WTC11 (cell line): ENCODE results near the gene ST6GAL1. TPM values are rescaled to one million over a fixed set of nuclear protein-coding genes. Genes with fewer than 3 reads are reported as not detected.

Experiments
- ATAC-seq: fragments of 200-7000 bp; cut with Tn5 transposase; 2 replicates; pipeline ENCODE4 v1.10.0; 2021; ENCODE audit warnings: mild to moderate bottlenecking, moderate library complexity
- CTCF ChIA-PET: fragments of 300-600 bp; sonication (Branson Sonifier 250); formaldehyde crosslinking; loops from one replicate; lab custom pipeline; 2021; ENCODE audit warnings: antibody characterized with exemption; lab: Charles Lee
- POLR2A ChIA-PET: fragments of 350-600 bp; sonication (Branson Sonifier 250); formaldehyde crosslinking; loops from one replicate; lab custom pipeline; 2021; ENCODE audit warnings: antibody characterized with exemption; lab: Charles Lee
- DNase-seq: peaks from one replicate; pipeline ENCODE4 v3.0.0; 2021; ENCODE audit warnings: low spot score
- H3K27ac Mint-ChIP-seq: 2 replicates; pipeline ENCODE4 v1.8.0; 2021; ENCODE audit warnings: mixed read lengths
- H3K27me3 Mint-ChIP-seq: 2 replicates; pipeline ENCODE4 v1.8.0; 2021; ENCODE audit warnings: low read depth, mild to moderate bottlenecking, moderate library complexity, mixed read lengths
- H3K36me3 Mint-ChIP-seq: 2 replicates; pipeline ENCODE4 v1.8.0; 2021; ENCODE audit warnings: mixed read lengths
- H3K4me1 Mint-ChIP-seq: 2 replicates; pipeline ENCODE4 v1.8.0; 2022; ENCODE audit warnings: mixed read lengths
- H3K4me3 Mint-ChIP-seq: 2 replicates; pipeline ENCODE4 v1.8.0; 2021; ENCODE audit warnings: mild to moderate bottlenecking, moderate library complexity, mixed read lengths
- H3K9me3 Mint-ChIP-seq: 2 replicates; pipeline ENCODE4 v1.8.0; 2021; ENCODE audit warnings: mixed read lengths
- ELF4 ChIP-seq: sonication (generic); formaldehyde crosslinking; IDR thresholded peaks from 2 replicates; pipeline ENCODE4 v1.8.1; 2022; ENCODE audit warnings: low read depth, mild to moderate bottlenecking, moderate library complexity, missing genetic modification reagents
- ESRRA ChIP-seq: sonication (generic); formaldehyde crosslinking; IDR thresholded peaks from 2 replicates; pipeline ENCODE4 v1.8.1; 2022; ENCODE audit warnings: mild to moderate bottlenecking, missing genetic modification reagents, borderline replicate concordance
- FOXP1 ChIP-seq: sonication (generic); formaldehyde crosslinking; IDR thresholded peaks from 2 replicates; pipeline ENCODE4 v1.8.0; 2022; ENCODE audit warnings: missing genetic modification reagents, mild to moderate bottlenecking, moderate library complexity, borderline replicate concordance
- GABPB1 ChIP-seq: sonication (generic); formaldehyde crosslinking; IDR thresholded peaks from 2 replicates; pipeline ENCODE4 v1.8.1; 2023; ENCODE audit warnings: mild to moderate bottlenecking, missing genetic modification reagents
- HMGA2 ChIP-seq: fragments of 250-450 bp; sonication (Bioruptor Pico); IDR thresholded peaks from 2 replicates; pipeline ENCODE4 v1.4.0; 2021; ENCODE audit warnings: mild to moderate bottlenecking, moderate library complexity
- NFATC4 ChIP-seq: fragments of 250-450 bp; sonication (Bioruptor Pico); IDR thresholded peaks from 2 replicates; pipeline ENCODE4 v1.9.0; 2021; ENCODE audit warnings: mild to moderate bottlenecking
- RELA ChIP-seq: sonication (generic); formaldehyde crosslinking; IDR thresholded peaks from 2 replicates; pipeline ENCODE4 v1.8.1; 2022; ENCODE audit warnings: missing genetic modification reagents, mild to moderate bottlenecking, borderline replicate concordance
- TEAD4 ChIP-seq: sonication (generic); formaldehyde crosslinking; IDR thresholded peaks from 2 replicates; pipeline ENCODE4 v1.8.0; 2022; ENCODE audit warnings: mild to moderate bottlenecking, missing genetic modification reagents
- ZNF138 ChIP-seq: sonication (generic); formaldehyde crosslinking; conservative IDR thresholded peaks from 2 replicates; pipeline ENCODE4 v1.8.1; 2022; ENCODE audit warnings: mild to moderate bottlenecking, moderate library complexity, missing genetic modification reagents
- ZNF232 ChIP-seq: sonication (generic); formaldehyde crosslinking; IDR thresholded peaks from 2 replicates; pipeline ENCODE4 v1.8.0; 2022; ENCODE audit warnings: mild to moderate bottlenecking, missing genetic modification reagents
- ZNF423 ChIP-seq: fragments of 250-450 bp; sonication (Bioruptor Pico); IDR thresholded peaks from 2 replicates; pipeline ENCODE4 v2.1.2; 2022; ENCODE audit warnings: mild to moderate bottlenecking, moderate library complexity
- ZNF671 ChIP-seq: fragments of 250-450 bp; sonication (Bioruptor Pico); IDR thresholded peaks from 2 replicates; pipeline ENCODE4 v1.8.0; 2021; ENCODE audit warnings: mild to moderate bottlenecking
- total RNA-seq: library from RNA; stranded (reverse); gene quantifications from 3 replicates; pipeline ENCODE4 v1.2.3, GENCODE V29; 2021
- TF ChIP-seq, protein P1 (sequence below): fragments of 250-450 bp; sonication (Bioruptor Pico); IDR thresholded peaks from 2 replicates; pipeline ENCODE4 v1.9.0; 2021; ENCODE audit warnings: mild to moderate bottlenecking, borderline replicate concordance
- TF ChIP-seq, protein P2 (sequence below): sonication (generic); formaldehyde crosslinking; IDR thresholded peaks from 2 replicates; pipeline ENCODE4 v1.8.1; 2022; ENCODE audit warnings: low read depth, mild to moderate bottlenecking, moderate library complexity, missing genetic modification reagents, borderline replicate concordance
- TF ChIP-seq, protein P3 (sequence below): sonication (generic); formaldehyde crosslinking; IDR thresholded peaks from 2 replicates; pipeline ENCODE4 v1.8.0; 2023; ENCODE audit warnings: missing genetic modification reagents, mild to moderate bottlenecking, borderline replicate concordance
- TF ChIP-seq, protein P4 (sequence below): sonication (generic); formaldehyde crosslinking; IDR thresholded peaks from 2 replicates; pipeline ENCODE4 v1.8.1; 2023; ENCODE audit warnings: mild to moderate bottlenecking, moderate library complexity, missing genetic modification reagents
- TF ChIP-seq, protein P5 (sequence below): sonication (generic); formaldehyde crosslinking; IDR thresholded peaks from 2 replicates; pipeline ENCODE4 v1.8.1; 2022; ENCODE audit warnings: missing genetic modification reagents, borderline replicate concordance
- TF ChIP-seq, protein P6 (sequence below): sonication (generic); formaldehyde crosslinking; IDR thresholded peaks from 2 replicates; pipeline ENCODE4 v1.8.1; 2022; ENCODE audit warnings: mild to moderate bottlenecking, moderate library complexity, missing genetic modification reagents
- TF ChIP-seq, protein P7 (sequence below): fragments of 200-600 bp; IDR thresholded peaks from 2 replicates; pipeline ENCODE4 v1.8.0; 2022; ENCODE audit warnings: antibody characterized with exemption

The ST6GAL1 gene
- total RNA-seq, 1 experiment from 2014 or later = 87.5 TPM

DNA sequence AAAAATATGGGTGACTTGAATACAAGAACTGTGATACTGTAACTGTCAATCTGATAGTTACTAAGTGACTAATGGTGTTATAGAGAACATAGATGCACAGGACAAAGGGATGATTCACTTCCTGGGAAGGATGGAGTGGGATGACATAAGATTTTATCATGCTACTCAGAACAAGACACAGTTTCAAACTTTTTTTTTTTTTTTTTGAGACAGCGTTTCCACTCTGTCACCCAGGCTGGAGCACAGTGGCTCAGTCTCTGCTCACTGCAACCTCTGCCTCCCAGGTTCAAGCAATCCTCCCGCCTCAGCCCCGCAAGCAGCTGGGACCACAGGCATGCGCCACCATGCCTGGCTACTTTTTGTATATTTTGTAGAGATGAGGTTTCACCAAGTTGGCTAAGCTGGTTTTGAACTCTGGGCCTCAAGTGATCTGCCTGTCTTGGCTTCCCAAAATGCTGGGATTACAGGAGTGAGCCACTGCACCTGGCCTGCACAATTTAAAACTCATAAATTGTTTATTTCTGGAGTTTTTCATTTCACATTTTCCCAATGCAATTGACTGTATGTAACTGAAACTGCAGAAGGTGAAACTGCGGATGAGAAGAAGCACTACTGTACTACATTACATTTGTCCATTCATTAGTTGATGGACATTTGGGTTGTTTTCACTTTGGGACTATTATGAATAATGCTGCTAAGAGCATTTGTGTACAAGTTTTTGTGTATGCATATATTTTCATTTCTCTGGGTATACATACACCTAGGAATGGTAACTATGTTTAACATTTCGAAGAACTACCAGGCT lies 47.2 kb upstream of the ST6GAL1 start (continued):
- TF ChIP-seq, protein P1, sequence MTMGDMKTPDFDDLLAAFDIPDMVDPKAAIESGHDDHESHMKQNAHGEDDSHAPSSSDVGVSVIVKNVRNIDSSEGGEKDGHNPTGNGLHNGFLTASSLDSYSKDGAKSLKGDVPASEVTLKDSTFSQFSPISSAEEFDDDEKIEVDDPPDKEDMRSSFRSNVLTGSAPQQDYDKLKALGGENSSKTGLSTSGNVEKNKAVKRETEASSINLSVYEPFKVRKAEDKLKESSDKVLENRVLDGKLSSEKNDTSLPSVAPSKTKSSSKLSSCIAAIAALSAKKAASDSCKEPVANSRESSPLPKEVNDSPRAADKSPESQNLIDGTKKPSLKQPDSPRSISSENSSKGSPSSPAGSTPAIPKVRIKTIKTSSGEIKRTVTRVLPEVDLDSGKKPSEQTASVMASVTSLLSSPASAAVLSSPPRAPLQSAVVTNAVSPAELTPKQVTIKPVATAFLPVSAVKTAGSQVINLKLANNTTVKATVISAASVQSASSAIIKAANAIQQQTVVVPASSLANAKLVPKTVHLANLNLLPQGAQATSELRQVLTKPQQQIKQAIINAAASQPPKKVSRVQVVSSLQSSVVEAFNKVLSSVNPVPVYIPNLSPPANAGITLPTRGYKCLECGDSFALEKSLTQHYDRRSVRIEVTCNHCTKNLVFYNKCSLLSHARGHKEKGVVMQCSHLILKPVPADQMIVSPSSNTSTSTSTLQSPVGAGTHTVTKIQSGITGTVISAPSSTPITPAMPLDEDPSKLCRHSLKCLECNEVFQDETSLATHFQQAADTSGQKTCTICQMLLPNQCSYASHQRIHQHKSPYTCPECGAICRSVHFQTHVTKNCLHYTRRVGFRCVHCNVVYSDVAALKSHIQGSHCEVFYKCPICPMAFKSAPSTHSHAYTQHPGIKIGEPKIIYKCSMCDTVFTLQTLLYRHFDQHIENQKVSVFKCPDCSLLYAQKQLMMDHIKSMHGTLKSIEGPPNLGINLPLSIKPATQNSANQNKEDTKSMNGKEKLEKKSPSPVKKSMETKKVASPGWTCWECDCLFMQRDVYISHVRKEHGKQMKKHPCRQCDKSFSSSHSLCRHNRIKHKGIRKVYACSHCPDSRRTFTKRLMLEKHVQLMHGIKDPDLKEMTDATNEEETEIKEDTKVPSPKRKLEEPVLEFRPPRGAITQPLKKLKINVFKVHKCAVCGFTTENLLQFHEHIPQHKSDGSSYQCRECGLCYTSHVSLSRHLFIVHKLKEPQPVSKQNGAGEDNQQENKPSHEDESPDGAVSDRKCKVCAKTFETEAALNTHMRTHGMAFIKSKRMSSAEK (CRISPR knock-in tag) = no peak
- TF ChIP-seq ZNF138 (CRISPR knock-in tag) (no peak), ZNF423 (CRISPR knock-in tag) (no peak), ZNF671 (CRISPR knock-in tag) (no peak)

DNA sequence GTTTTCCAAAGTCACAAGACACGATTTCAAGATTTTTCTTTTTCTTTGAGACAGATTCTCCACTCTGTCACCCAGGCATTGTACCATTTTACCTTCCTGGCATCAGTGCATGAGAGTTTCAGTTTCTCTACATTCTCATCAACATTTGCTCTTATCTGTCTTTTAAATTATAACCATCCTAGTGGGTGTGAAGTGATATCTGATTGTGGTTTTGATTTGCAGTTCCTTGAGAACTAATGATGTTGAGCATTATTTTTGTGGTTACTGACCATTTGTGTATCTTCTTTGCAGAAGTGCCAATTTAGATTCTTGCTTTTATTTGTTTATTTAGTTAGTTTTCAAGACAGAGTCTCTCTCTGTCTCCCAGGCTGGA lies 46.7 kb upstream of the ST6GAL1 start:
- Mint-ChIP-seq H3K27me3 (no peaks in the 10 kb centered on the region; the same call in 1 of the 2 replicates), H3K27ac (no peak overlapping the region), H3K4me1 (peaks cover 29% of the 10 kb centered on the region), H3K4me3 (no peak overlapping the region), H3K36me3 (0 out of 2 replicates have a peak, but pooled peaks cover 5% of the 10 kb centered on the region), H3K9me3 (no peaks in the 10 kb centered on the region)
- no peak for ATAC-seq
- POLR2A ChIA-PET = no interaction called here
- CTCF ChIA-PET = no interaction called here
- DNase-seq = no peak
- TF ChIP-seq TEAD4 (no peak), GABPB1 (no peak), NFATC4 (CRISPR knock-in tag) (no peak), RELA (CRISPR knock-in tag) (no peak), FOXP1 (CRISPR knock-in tag) (no peak), ESRRA (CRISPR knock-in tag) (no peak), ZNF232 (CRISPR knock-in tag) (no peak), ELF4 (CRISPR knock-in tag) (no peak), HMGA2 (no peak), ZNF423 (CRISPR knock-in tag) (no peak)
- TF ChIP-seq, protein P2, sequence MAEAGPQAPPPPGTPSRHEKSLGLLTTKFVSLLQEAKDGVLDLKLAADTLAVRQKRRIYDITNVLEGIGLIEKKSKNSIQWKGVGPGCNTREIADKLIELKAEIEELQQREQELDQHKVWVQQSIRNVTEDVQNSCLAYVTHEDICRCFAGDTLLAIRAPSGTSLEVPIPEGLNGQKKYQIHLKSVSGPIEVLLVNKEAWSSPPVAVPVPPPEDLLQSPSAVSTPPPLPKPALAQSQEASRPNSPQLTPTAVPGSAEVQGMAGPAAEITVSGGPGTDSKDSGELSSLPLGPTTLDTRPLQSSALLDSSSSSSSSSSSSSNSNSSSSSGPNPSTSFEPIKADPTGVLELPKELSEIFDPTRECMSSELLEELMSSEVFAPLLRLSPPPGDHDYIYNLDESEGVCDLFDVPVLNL (CRISPR knock-in tag) = no peak
- TF ChIP-seq, protein P3, sequence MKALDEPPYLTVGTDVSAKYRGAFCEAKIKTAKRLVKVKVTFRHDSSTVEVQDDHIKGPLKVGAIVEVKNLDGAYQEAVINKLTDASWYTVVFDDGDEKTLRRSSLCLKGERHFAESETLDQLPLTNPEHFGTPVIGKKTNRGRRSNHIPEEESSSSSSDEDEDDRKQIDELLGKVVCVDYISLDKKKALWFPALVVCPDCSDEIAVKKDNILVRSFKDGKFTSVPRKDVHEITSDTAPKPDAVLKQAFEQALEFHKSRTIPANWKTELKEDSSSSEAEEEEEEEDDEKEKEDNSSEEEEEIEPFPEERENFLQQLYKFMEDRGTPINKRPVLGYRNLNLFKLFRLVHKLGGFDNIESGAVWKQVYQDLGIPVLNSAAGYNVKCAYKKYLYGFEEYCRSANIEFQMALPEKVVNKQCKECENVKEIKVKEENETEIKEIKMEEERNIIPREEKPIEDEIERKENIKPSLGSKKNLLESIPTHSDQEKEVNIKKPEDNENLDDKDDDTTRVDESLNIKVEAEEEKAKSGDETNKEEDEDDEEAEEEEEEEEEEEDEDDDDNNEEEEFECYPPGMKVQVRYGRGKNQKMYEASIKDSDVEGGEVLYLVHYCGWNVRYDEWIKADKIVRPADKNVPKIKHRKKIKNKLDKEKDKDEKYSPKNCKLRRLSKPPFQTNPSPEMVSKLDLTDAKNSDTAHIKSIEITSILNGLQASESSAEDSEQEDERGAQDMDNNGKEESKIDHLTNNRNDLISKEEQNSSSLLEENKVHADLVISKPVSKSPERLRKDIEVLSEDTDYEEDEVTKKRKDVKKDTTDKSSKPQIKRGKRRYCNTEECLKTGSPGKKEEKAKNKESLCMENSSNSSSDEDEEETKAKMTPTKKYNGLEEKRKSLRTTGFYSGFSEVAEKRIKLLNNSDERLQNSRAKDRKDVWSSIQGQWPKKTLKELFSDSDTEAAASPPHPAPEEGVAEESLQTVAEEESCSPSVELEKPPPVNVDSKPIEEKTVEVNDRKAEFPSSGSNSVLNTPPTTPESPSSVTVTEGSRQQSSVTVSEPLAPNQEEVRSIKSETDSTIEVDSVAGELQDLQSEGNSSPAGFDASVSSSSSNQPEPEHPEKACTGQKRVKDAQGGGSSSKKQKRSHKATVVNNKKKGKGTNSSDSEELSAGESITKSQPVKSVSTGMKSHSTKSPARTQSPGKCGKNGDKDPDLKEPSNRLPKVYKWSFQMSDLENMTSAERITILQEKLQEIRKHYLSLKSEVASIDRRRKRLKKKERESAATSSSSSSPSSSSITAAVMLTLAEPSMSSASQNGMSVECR (CRISPR knock-in tag) = no peak
- TF ChIP-seq, protein P4, sequence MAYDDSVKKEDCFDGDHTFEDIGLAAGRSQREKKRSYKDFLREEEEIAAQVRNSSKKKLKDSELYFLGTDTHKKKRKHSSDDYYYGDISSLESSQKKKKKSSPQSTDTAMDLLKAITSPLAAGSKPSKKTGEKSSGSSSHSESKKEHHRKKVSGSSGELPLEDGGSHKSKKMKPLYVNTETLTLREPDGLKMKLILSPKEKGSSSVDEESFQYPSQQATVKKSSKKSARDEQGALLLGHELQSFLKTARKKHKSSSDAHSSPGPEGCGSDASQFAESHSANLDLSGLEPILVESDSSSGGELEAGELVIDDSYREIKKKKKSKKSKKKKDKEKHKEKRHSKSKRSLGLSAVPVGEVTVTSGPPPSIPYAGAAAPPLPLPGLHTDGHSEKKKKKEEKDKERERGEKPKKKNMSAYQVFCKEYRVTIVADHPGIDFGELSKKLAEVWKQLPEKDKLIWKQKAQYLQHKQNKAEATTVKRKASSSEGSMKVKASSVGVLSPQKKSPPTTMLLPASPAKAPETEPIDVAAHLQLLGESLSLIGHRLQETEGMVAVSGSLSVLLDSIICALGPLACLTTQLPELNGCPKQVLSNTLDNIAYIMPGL (CRISPR knock-in tag) = no peak
- TF ChIP-seq, protein P5, sequence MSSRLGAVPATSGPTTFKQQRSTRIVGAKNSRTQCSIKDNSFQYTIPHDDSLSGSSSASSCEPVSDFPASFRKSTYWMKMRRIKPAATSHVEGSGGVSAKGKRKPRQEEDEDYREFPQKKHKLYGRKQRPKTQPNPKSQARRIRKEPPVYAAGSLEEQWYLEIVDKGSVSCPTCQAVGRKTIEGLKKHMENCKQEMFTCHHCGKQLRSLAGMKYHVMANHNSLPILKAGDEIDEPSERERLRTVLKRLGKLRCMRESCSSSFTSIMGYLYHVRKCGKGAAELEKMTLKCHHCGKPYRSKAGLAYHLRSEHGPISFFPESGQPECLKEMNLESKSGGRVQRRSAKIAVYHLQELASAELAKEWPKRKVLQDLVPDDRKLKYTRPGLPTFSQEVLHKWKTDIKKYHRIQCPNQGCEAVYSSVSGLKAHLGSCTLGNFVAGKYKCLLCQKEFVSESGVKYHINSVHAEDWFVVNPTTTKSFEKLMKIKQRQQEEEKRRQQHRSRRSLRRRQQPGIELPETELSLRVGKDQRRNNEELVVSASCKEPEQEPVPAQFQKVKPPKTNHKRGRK (CRISPR knock-in tag) = no peak
- TF ChIP-seq, protein P6, sequence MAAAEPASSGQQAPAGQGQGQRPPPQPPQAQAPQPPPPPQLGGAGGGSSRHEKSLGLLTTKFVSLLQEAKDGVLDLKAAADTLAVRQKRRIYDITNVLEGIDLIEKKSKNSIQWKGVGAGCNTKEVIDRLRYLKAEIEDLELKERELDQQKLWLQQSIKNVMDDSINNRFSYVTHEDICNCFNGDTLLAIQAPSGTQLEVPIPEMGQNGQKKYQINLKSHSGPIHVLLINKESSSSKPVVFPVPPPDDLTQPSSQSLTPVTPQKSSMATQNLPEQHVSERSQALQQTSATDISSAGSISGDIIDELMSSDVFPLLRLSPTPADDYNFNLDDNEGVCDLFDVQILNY (CRISPR knock-in tag) = no peak
- TF ChIP-seq, protein P7, sequence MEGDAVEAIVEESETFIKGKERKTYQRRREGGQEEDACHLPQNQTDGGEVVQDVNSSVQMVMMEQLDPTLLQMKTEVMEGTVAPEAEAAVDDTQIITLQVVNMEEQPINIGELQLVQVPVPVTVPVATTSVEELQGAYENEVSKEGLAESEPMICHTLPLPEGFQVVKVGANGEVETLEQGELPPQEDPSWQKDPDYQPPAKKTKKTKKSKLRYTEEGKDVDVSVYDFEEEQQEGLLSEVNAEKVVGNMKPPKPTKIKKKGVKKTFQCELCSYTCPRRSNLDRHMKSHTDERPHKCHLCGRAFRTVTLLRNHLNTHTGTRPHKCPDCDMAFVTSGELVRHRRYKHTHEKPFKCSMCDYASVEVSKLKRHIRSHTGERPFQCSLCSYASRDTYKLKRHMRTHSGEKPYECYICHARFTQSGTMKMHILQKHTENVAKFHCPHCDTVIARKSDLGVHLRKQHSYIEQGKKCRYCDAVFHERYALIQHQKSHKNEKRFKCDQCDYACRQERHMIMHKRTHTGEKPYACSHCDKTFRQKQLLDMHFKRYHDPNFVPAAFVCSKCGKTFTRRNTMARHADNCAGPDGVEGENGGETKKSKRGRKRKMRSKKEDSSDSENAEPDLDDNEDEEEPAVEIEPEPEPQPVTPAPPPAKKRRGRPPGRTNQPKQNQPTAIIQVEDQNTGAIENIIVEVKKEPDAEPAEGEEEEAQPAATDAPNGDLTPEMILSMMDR = no peak
